Measurements from ENCODE around the gene ALG9.

The ALG9 gene

GRCh38 chr11:111736621-111737443, 134.5 kb downstream of the ALG9 start:
- Mint-ChIP-seq H3K9me3 (no peaks in the 10 kb centered on the region), H3K4me3 (no peak overlapping the region), H3K4me1 (ENCODE audit: low read depth) (peaks cover 1% of the 10 kb centered on the region), H3K27me3 (ENCODE audit: low read depth) (no peaks in the 10 kb centered on the region), H3K27ac (no peak overlapping the region), H3K36me3 (ENCODE audit: low read depth) (peaks cover 11% of the 10 kb centered on the region)
